NCI-H1105 treated with DMSO at 0.1 percent for 48 hours (cell line): Measurements from ENCODE around the gene SVIL.
"Not testable (repeated sequence)": the region's sequence is repeated elsewhere in the genome, so short reads cannot be mapped to it uniquely, and the experiment has no call there.

Experiments used
- DNase-seq: peaks from one replicate; lab custom pipeline; 2025; lab: John Stamatoyannopoulos, UW

SVIL gene

DNA sequence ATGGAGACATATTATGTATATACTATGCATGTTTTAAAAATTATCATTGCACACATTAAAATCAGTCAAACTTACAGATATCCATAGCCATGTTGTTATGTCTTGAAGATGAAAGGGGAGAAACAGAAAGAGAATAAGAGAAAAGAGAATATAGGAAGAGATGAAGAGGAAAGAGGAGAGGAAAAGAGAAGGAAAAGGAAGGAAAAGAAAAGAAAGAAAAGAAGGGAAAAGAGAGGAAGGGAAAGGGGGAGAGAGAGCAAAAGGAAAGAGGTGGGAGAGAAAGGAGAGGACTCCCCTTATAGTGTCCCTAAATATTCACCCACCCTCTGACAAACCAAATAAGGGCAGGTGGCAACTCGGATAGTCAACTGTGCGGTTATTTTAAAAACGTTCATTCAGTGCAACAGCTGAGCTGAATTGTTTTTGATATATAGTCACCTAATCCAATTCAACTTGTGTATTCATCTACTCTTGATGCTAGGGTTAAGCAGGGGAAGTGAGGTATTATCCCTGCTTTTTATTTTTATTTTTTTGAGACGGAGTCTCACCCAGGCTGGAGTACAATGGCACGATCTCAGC lies 14.6 kb downstream of the SVIL start:
- no peak for DNase-seq

GRCh38 chr10:29619241-29619669 lies 15.5 kb downstream of the SVIL start:
- no peak for DNase-seq

DNA sequence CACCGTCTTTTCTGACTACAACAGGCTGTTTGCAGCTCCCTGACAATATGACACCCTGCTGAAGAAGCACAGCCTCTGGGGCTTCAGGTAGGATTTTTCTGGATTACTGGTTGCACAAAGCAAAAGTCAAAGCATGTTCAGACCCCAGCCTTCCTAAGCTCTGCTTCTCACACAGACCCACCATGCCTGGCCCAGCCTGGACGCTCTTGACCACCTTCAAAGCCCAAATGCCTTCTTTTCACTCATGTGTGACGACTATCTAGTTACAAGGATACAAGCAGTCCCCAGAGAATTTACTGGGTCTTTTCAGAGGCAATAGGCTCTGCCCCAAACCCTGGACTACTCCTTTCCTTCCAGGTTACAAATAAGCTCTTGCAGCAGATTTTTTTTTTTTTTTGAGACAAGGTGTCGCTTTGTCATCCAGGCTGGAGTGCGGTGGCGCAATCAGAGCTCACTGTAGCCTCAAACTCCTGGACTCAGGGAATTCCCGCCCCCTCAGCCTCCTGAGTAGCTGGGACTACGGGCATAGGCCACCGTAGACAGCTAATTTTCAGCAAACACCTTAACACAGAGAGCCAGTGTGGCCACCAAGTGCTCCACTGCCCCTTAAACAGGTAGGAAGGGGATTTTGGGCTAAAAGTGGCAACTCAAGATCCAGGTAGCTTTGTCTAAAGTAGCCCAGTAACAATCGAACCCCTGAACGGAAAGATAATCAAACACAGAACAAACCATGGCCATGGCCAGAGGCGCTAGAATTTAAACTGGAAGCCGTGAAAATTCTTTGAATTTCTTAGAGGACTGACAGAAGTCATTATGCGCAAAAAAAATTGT lies 16.2 kb downstream of the SVIL start:
- DNase-seq, result no peak

DNA sequence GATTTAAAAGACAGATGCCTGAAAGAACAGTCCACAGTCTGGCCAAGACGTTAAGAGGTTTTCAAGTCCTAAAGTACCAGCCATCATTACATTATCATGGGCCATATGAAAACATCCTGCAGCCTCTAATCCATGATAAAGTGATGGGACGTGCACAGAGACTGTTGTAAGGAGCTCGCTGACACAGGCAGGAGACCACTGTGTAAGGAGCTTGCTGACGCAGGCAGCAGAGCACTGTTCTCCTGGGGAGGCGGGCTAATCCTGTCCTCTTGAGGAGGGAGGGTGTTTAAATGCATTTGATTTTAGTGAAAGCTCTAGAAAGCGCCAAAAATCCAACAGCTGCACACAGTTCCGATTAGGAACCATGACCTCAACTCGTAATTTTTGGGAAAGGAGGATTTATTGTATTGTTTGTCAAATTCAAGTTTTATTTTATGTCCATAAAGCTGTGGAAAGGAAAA lies 16.9 kb downstream of the SVIL start:
- no peak for DNase-seq

DNA sequence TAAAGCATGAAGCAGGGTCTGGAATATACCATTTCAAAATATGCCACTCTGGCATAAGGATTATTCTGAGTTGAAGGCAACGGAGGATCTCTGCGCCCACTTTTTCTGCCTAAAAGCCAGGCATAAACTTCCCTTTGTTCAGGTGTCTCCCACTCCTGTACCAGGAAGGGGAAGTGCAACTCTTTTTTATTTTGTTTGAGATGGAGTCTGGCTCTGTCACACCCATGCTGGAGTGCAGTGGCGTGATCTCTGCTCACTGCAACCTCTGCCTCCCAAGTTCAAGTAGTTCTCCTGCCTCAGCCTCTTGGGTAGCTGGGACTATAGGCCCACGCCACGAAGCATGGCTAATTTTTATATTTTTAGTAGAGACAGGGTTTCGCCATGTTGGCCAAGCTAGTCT lies 18.2 kb downstream of the SVIL start:
- DNase-seq, result no peak

DNA sequence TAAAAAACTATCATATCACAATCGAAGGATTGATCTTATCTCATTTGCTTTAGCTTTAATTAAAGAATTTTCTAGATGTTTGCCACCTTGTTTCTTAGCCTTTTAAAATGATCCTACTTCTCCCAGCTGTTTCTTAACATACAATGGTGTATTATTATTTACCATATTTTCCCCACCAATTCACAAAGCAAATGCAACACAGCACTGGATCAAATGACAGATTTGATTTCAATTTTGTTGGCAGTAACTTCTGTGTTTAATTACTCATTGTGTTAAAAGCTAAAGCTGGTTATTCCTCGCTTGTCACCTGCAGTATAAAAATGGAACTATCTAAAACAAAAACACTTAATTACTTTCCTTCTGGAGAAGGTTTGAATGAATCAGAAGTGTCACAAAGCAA lies 19.6 kb downstream of the SVIL start:
- peak; percentile 58 for DNase-seq

DNA sequence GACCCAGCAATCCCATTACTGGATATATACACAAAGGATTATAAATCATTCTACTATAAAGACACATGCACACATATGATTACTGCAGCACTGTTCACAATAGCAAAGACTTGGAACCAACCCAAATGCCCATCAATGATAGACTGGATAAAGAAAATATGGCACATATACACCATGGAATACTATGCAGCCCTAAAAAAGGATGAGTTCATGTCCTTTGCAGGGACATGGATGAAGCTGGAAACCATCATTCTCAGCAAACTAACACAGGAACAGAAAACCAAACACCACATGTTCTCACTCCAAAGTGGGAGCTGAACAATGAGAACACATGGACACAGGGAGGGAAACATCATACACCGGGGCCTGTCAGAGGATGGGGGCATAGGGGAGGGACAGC lies 20.5 kb downstream of the SVIL start:
- DNase-seq, result not testable (repeated sequence)

DNA sequence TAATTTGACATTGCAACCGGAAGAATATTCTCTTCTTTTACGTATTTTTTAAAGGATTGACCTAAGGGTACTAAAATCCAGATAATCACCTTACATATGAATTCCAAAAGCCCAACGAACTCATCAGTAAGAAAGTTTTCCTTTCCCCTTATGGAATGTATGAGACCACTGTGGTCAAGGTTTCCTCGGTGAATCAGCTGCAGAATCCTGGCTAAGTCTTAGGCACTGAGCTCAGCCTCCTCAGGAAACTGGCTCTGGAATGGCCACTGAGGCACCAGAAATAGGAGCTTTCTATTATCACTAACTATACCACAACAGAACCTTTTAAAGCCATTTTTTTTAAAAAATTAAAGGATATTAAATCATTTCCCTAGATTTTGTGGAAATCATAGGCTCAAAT lies 21.0 kb downstream of the SVIL start:
- no peak for DNase-seq

- DNase-seq, result no peak
Observed at GRCh38 chr10:29613196-29613595, 21.6 kb downstream of the SVIL start.

DNA sequence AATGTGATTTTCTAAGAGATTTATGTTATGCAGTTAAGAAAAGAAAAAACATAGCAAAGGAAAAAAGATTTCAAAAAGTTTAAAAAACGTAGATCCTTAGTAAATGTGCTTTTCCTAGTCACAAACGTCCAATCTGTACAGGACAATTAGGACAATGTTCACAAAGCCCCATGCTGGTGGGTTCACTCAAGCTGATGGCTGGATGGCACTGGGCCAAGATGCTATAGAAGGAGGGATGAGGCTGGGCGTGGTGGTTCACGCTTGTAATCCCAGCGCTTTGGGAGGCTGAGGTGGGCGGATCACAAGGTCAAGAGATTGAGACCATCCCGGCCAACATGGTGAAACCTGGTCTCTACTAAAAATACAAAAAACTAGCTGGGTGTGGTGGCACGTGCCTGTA lies 22.1 kb downstream of the SVIL start:
- DNase-seq, result no peak

GRCh38 chr10:29611781-29612381 lies 22.9 kb downstream of the SVIL start:
- DNase-seq, result no peak

DNA sequence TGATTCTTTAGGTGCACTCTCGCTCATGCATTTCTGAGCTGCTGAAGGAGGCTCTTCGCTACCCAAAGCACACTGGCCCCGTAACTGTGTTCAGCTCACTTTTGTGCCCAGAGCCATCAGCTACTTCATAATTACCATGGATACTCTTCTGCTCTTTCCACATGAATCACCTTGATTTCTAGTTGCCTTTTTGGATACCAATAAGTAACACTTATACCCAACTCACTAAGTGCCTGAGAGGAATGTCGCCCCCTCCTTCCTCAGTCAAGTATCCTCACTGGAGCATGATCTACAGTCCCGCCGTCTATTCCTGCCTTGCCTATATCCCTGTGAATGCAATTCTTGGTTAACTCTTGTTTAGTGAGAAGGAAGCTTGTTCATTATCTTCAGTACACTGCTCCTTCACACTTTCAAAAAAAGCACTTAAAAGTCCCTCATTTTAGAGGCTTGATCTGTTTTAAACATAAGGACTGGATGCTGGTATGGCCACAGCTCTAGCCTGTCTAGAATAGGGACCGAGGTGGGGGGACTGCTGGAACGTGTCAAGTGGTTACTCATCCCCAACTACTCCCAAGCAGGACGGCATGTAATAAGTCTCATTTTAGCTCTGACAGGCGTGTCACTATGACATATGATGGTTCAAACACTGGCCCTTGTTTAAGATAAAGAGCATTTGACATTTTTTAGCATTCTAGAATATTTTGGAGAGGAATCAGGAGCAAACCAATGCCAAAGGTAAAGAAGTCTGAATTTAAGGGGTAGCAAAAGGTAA lies 23.7 kb downstream of the SVIL start:
- DNase-seq, result no peak

- not testable (repeated sequence) for DNase-seq
Observed at GRCh38 chr10:29610331-29610730, 24.4 kb downstream of the SVIL start.

GRCh38 chr10:29609696-29610095 lies 25.1 kb downstream of the SVIL start:
- no peak for DNase-seq

GRCh38 chr10:29608476-29609301 lies 26.1 kb downstream of the SVIL start:
- no peak for DNase-seq

DNA sequence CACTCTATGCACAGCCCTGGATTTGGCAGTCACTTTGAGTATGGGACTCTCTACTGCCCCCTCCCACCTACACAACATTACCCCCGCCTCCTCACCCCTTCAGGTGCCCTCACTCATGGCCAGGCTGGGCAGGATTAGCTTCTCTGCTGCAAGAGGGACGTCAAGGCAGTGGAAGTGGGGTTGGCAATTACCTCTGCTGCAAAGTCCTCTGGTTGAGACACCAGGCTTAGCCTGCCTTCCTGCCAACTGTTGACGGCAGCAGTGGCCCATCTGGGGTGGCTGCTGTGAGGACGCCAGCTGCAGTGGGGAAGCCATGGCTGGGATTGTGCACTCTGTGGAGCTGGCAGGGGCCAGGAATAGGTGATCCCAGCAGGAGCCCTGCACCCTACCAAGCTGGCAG lies 26.7 kb downstream of the SVIL start:
- DNase-seq, result no peak

DNA sequence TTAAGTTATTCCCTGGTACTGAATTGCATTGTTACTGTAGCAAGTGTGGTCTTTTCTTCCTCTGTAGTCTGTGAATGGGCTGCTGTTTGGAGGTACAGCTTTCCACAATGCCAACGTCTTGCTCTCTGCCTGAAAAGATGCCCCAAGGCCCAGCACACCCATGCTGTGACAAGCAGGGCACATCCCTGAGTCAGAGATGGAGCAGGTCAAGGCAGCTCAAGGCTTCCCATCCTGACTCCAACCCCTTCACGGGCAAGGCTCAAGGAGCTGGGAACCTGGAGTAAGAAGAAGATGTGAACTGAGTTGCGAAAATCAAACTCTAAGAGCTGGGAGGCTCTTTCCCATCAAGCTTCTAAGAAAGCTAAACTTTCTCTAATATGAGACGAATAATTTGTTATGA lies 27.2 kb downstream of the SVIL start:
- no peak for DNase-seq

DNA sequence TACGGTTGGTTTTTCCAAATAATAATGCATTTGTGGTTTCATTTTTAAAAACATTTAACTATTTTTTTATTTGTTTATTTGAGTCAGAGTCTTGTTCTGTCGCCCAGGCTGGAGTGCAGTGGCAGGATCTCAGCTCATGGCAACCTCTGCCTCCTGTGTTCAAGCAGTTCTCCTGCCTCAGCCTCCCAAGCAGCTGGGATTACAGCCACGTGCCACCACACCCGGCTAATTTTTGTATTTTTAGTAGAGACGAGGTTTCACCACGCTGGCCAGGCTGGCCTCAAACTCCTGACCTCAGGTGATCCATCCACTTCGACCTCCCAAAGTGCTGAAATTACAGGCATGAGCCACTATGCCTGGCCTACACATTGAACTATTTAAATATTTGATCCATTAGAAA lies 28.1 kb downstream of the SVIL start:
- DNase-seq, result not testable (repeated sequence)

GRCh38 chr10:29604291-29604825 lies 30.4 kb downstream of the SVIL start:
- no peak for DNase-seq

GRCh38 chr10:29603223-29603896 lies 31.4 kb downstream of the SVIL start:
- no peak for DNase-seq

DNA sequence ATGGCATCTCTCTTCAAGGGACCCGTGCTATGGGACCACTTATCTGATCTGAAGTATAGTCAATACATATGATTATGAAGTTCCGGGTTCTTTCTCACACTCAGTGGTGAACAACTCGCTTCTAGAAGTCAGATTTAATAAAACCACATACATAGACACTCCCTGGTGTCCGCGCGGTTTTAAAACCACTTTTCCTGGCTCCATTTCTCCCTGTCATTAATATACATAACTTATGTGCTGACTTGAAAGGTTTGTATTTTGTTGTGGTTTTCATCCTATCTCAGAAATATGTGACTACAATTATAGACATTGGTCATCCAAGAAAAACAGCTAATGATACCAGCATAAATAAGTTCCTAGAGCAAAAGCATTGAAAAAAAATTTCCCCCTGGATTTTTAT lies 34.0 kb downstream of the SVIL start:
- DNase-seq, result no peak
